Measurements from ENCODE around the gene PREX1. TPM values are rescaled to one million over a fixed set of nuclear protein-coding genes. Genes with fewer than 3 reads are reported as not detected.

The PREX1 gene
- polyA plus RNA-seq, 1 donor, result 9.9 TPM

DNA sequence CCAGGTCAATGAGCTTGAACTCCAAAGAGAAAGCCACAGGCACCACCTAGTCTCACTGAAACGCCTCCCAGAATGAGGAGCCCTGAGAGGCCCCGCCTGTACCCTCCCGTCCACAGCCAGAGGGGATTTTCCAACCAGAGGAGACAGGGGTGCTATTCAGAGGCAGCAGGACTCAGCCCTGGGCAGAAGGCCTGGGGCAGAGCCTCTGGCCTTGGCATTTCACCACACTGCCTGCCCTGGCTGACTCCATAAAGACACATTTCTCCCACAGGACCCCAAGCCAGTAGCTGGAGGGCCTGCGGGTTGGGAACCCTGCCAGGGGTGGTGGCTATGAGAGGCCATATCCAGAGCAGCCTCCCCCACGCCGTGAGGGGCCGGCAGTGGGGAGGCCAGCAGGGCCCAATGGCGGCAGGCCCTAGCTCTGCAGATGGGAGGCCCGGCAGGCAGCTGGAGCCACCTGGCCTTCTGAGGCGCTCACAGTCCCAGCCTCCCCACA lies 159.3 kb downstream of the PREX1 start:
- peak in 1 of 2 donors; percentile 42 for DNase-seq
- WGBS (ENCODE audit: insufficient coverage, low lambda C conversion rate), result no CpG with 5 or more reads among the region's 10 CpGs
- H3K27ac ChIP-seq (ENCODE audit: low read length), result peak overlapping the region; percentile 36
- no peaks in the 10 kb centered on the region for H3K9me3 ChIP-seq (ENCODE audit: control insufficient read depth, low read depth, low read length)
- H3K27me3 ChIP-seq (ENCODE audit: control insufficient read depth, insufficient read depth, low read length), result no peaks in the 10 kb centered on the region
- H3K36me3 ChIP-seq (ENCODE audit: control insufficient read depth, insufficient read depth, low read length), result peaks cover 5% of the 10 kb centered on the region
- H3K4me1 ChIP-seq (ENCODE audit: control insufficient read depth, insufficient read depth, low read length), result peaks cover 11% of the 10 kb centered on the region
- H3K4me3 ChIP-seq (ENCODE audit: low read length), result no peak overlapping the region

DNA sequence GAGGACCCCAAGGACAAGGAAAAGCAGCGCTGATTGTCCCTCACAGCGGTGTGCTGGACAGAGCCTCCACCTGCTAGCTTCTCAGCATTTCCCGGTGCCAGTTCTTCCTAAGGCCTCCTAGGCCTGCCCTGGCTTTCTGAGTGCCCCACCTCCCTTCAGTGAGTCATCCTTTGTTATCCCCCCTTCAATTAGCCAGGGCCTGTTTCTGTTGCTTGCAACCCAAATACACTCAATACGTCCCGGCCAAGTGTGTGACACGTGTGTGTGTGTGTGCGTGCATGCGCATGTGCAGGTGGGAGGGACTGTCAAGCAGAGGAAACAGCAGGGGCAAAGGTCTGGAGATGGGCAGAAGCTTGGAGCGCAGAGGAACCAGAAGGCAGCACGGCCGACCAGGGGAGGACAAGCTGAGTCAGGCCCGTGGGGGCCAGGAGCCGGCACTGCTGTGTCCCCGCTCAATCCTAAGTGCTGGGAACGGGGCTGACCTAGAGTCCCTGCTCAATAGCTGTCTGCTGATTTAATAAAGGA lies 159.8 kb downstream of the PREX1 start:
- no CpG with 5 or more reads among the region's 15 CpGs for WGBS (ENCODE audit: insufficient coverage, low lambda C conversion rate)
- peak; percentile 47 to 62 for DNase-seq
- H3K27me3 ChIP-seq (ENCODE audit: control insufficient read depth, insufficient read depth, low read length), result no peaks in the 10 kb centered on the region
- H3K36me3 ChIP-seq (ENCODE audit: control insufficient read depth, insufficient read depth, low read length), result peaks cover 5% of the 10 kb centered on the region
- peaks cover 11% of the 10 kb centered on the region for H3K4me1 ChIP-seq (ENCODE audit: control insufficient read depth, insufficient read depth, low read length)
- H3K4me3 ChIP-seq (ENCODE audit: low read length), result no peak overlapping the region
- peak overlapping the region; percentile 36 for H3K27ac ChIP-seq (ENCODE audit: low read length)
- H3K9me3 ChIP-seq (ENCODE audit: control insufficient read depth, low read depth, low read length), result no peaks in the 10 kb centered on the region

DNA sequence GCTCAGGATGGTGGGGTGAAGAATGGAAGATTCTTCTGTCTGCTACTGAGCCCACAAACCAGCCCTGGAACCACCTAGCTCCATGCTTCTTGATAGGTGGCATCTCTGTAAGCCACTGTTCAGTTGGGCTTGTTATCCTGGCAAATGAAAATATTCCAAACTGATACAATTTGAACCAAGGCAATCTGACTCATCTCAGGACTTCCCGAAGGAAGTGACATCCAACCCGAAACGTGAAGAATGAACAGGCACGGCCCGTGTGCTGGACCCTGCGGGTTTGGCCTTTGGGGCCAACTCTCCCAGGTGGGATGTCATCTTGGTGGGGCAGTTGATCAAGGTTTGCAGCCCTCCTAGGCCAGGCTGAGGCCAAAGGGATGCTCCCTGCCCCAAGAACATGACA lies 160.3 kb downstream of the PREX1 start:
- Histone ChIP-seq H3K4me3 (ENCODE audit: low read length) (no peak overlapping the region), H3K27ac (ENCODE audit: low read length) (no peak overlapping the region), H3K36me3 (ENCODE audit: control insufficient read depth, insufficient read depth, low read length) (peaks cover 5% of the 10 kb centered on the region), H3K9me3 (ENCODE audit: control insufficient read depth, low read depth, low read length) (no peaks in the 10 kb centered on the region), H3K4me1 (ENCODE audit: control insufficient read depth, insufficient read depth, low read length) (peaks cover 11% of the 10 kb centered on the region), H3K27me3 (ENCODE audit: control insufficient read depth, insufficient read depth, low read length) (no peaks in the 10 kb centered on the region)
- no CpG with 5 or more reads among the region's 6 CpGs for WGBS (ENCODE audit: insufficient coverage, low lambda C conversion rate)
- DNase-seq, result no peak

DNA sequence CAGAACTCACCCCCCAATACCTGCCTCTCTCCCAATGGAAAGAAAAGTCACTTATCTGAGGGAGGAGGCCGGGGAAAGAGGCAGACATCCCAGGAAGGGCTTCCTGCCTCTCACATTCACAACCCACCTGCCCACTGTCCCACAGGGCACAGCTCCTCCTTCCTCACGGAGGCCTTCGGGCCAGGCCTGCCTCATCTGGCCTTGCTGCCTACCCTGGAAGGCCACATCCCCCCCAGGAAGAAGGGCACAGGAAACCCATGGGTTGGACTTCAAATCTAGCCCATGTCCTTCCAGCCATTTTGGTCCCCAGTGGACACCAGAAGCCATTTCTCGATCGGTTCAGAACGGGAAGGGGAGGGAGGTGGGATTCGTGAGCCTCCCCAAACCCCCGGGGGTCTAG lies 162.0 kb downstream of the PREX1 start:
- no peak for DNase-seq
- Histone ChIP-seq H3K27ac (ENCODE audit: low read length) (no peak overlapping the region), H3K4me3 (ENCODE audit: low read length) (no peak overlapping the region), H3K27me3 (ENCODE audit: control insufficient read depth, insufficient read depth, low read length) (no peaks in the 10 kb centered on the region), H3K36me3 (ENCODE audit: control insufficient read depth, insufficient read depth, low read length) (peaks cover 5% of the 10 kb centered on the region), H3K9me3 (ENCODE audit: control insufficient read depth, low read depth, low read length) (no peaks in the 10 kb centered on the region), H3K4me1 (ENCODE audit: control insufficient read depth, insufficient read depth, low read length) (peaks cover 11% of the 10 kb centered on the region)
- WGBS (ENCODE audit: insufficient coverage, low lambda C conversion rate), result no CpG with 5 or more reads among the region's 8 CpGs

DNA sequence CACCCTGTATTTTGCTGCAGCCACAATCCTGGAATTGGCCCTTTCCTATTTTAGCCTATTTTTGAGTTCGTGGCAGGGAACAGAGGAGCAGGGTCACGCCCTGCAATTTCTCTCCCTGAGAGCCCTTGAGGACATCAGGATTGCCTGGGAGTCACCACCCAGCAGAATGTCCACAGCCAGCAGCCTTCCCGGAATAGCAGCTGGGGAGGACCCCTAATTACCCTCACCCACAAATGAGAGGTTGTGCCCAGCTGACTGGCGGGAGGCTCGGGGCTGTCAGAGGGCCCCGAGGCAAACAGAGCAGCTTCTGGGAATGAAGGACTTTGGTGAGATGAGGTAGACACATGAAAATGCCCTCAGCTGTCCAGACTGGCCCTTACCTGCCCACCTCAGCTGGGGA lies 165.1 kb downstream of the PREX1 start:
- H3K9me3 ChIP-seq (ENCODE audit: control insufficient read depth, low read depth, low read length), result no peaks in the 10 kb centered on the region
- H3K4me1 ChIP-seq (ENCODE audit: control insufficient read depth, insufficient read depth, low read length), result peaks cover 2% of the 10 kb centered on the region
- no peak for DNase-seq
- H3K4me3 ChIP-seq (ENCODE audit: low read length), result no peak overlapping the region
- peaks cover 5% of the 10 kb centered on the region for H3K36me3 ChIP-seq (ENCODE audit: control insufficient read depth, insufficient read depth, low read length)
- no CpG with 5 or more reads among the region's 6 CpGs for WGBS (ENCODE audit: insufficient coverage, low lambda C conversion rate)
- no peak overlapping the region for H3K27ac ChIP-seq (ENCODE audit: low read length)
- no peaks in the 10 kb centered on the region for H3K27me3 ChIP-seq (ENCODE audit: control insufficient read depth, insufficient read depth, low read length)

DNA sequence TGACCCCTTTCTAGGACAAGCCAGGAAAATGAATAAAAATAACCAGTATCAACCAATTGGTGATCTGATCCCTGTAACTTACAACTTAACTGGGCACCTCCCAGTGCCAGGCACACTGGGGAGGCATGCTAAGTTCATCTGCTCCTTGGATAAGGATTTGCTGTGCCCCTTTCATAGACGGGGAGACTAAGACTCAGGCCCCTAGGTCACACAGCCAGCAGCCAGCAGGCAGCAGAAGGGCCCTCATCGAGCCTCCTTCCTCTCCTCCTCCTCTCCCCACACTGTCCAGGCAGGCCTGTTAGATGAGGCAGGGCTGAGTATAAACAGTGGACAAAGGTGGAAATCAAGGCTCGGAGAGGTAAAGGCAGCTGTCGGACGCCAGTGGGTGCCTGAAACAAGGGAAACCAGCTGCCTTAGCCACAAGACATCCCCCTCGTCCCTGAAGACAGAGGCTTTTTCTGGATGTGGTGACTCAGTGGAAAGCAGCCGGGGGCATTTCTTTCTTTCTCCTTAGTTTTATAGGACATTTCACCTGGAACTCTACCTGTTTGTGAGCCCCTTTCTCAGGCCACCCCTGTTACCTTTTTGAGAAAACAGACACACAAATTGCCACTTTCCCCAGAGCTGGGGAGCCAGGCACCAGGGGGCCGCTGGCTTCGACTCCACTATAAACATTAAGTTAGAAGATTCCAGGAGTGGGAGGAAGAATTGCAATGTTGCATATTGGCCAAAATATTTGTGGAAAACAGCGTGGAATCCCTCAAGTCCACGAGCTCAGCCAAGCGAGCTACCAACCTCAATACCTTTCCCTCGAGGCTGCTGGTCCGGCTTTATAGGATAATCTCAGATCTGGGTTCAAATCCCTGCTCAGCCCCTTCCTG lies 166.0 kb downstream of the PREX1 start:
- WGBS (ENCODE audit: insufficient coverage, low lambda C conversion rate), result 100% methylated on average over 1 of the region's 14 CpGs
- no peak overlapping the region for H3K4me3 ChIP-seq (ENCODE audit: low read length)
- peaks cover 3% of the 10 kb centered on the region for H3K36me3 ChIP-seq (ENCODE audit: control insufficient read depth, insufficient read depth, low read length)
- no peaks in the 10 kb centered on the region for H3K27me3 ChIP-seq (ENCODE audit: control insufficient read depth, insufficient read depth, low read length)
- no peaks in the 10 kb centered on the region for H3K9me3 ChIP-seq (ENCODE audit: control insufficient read depth, low read depth, low read length)
- no peak overlapping the region for H3K27ac ChIP-seq (ENCODE audit: low read length)
- H3K4me1 ChIP-seq (ENCODE audit: control insufficient read depth, insufficient read depth, low read length), result peaks cover 8% of the 10 kb centered on the region
- no peak for DNase-seq

DNA sequence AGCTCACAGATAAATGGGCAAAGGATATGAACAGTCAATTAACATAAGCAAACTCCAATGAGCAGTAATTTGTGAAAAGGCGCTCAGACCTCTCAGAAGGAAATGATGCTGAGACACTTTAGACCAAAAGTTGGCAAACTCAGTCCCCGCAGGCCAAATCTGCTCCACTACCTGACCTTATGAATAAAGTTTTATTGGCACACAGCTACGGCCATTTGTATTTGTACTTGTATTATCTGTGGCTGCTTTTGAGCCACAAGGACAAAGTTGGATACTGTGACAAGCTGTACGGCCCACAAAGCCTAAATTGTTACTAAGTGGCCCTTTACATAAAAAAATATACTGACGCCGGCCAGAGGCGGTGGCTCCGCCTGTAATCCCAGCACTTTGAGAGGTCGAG lies 167.0 kb downstream of the PREX1 start:
- 100% methylated on average over 1 of the region's 9 CpGs for WGBS (ENCODE audit: insufficient coverage, low lambda C conversion rate)
- no peak overlapping the region for H3K4me3 ChIP-seq (ENCODE audit: low read length)
- no peaks in the 10 kb centered on the region for H3K9me3 ChIP-seq (ENCODE audit: control insufficient read depth, low read depth, low read length)
- no peak overlapping the region for H3K27ac ChIP-seq (ENCODE audit: low read length)
- peaks cover 15% of the 10 kb centered on the region for H3K4me1 ChIP-seq (ENCODE audit: control insufficient read depth, insufficient read depth, low read length)
- peaks cover 2% of the 10 kb centered on the region for H3K36me3 ChIP-seq (ENCODE audit: control insufficient read depth, insufficient read depth, low read length)
- H3K27me3 ChIP-seq (ENCODE audit: control insufficient read depth, insufficient read depth, low read length), result no peaks in the 10 kb centered on the region
- no peak for DNase-seq

DNA sequence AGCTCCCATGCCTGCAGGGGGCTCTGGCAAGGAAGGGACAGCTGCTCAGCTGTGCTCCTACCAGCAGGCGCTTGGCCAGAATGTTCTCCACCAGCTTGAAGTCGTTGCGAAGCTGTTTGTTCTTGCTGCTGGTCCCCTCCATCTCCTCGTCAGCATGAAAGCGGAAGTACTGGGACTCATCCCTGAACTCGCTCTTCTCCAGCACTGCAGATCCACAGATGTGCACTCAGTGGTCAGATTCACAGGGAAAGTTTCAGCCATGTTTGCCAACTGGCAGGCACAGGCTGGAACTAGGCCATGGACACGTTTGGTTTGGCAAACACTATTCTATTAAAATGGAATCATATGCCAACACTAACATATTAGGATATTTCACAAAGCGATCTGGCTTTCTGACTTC lies 167.9 kb downstream of the PREX1 start:
- Histone ChIP-seq H3K36me3 (ENCODE audit: control insufficient read depth, insufficient read depth, low read length) (no peaks in the 10 kb centered on the region), H3K9me3 (ENCODE audit: control insufficient read depth, low read depth, low read length) (no peaks in the 10 kb centered on the region), H3K4me1 (ENCODE audit: control insufficient read depth, insufficient read depth, low read length) (peaks cover 15% of the 10 kb centered on the region), H3K27ac (ENCODE audit: low read length) (no peak overlapping the region), H3K4me3 (ENCODE audit: low read length) (no peak overlapping the region), H3K27me3 (ENCODE audit: control insufficient read depth, insufficient read depth, low read length) (no peaks in the 10 kb centered on the region)
- 100% methylated on average over 1 of the region's 8 CpGs for WGBS (ENCODE audit: insufficient coverage, low lambda C conversion rate)
- no peak for DNase-seq

DNA sequence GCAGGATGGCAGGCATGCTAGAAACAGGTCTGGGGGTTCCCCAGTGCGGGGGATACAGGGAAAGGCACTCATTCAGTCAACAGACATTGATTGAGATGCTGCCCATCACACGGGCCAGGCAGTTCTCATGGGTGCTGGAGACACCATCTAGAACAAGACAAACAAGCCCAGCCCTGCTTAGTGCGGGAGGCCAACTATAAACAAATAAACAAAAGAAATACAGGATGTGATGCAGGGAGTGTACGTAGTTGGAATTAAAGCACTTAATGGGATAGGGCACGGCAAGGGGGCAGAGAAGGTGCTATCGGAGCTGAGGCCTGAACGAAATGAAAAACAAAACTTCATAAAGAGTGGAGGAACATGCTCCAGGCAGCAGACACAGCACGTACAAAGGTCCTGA lies 169.3 kb downstream of the PREX1 start:
- WGBS (ENCODE audit: insufficient coverage, low lambda C conversion rate), result 67% methylated on average over 2 of the region's 8 CpGs
- H3K27me3 ChIP-seq (ENCODE audit: control insufficient read depth, insufficient read depth, low read length), result no peaks in the 10 kb centered on the region
- no peak for DNase-seq
- H3K4me1 ChIP-seq (ENCODE audit: control insufficient read depth, insufficient read depth, low read length), result peaks cover 15% of the 10 kb centered on the region
- H3K4me3 ChIP-seq (ENCODE audit: low read length), result no peak overlapping the region
- H3K27ac ChIP-seq (ENCODE audit: low read length), result no peak overlapping the region
- peaks cover 4% of the 10 kb centered on the region for H3K36me3 ChIP-seq (ENCODE audit: control insufficient read depth, insufficient read depth, low read length)
- H3K9me3 ChIP-seq (ENCODE audit: control insufficient read depth, low read depth, low read length), result no peaks in the 10 kb centered on the region

DNA sequence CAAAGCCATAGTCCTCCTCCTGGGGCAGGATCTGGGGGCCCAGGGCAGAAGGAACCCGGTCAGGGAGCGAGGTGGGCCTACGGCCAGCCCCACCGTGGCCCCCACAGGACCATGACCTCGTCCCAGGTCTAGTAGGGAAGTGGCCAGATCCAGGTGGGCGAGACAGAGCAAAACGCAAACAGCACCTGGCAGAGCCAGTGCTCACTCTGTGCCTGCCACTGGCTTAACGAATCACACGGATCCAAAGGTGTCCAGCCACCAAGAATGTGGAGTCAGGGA lies 169.7 kb downstream of the PREX1 start:
- H3K4me3 ChIP-seq (ENCODE audit: low read length), result no peak overlapping the region
- H3K27ac ChIP-seq (ENCODE audit: low read length), result no peak overlapping the region
- peaks cover 4% of the 10 kb centered on the region for H3K36me3 ChIP-seq (ENCODE audit: control insufficient read depth, insufficient read depth, low read length)
- no peaks in the 10 kb centered on the region for H3K27me3 ChIP-seq (ENCODE audit: control insufficient read depth, insufficient read depth, low read length)
- no peak for DNase-seq
- no peaks in the 10 kb centered on the region for H3K9me3 ChIP-seq (ENCODE audit: control insufficient read depth, low read depth, low read length)
- H3K4me1 ChIP-seq (ENCODE audit: control insufficient read depth, insufficient read depth, low read length), result peaks cover 15% of the 10 kb centered on the region
- no CpG with 5 or more reads among the region's 9 CpGs for WGBS (ENCODE audit: insufficient coverage, low lambda C conversion rate)

Measured in large intestine (tissue), 3 donors.